Activated CD8-positive, alpha-beta memory T cell treated with anti-CD3 and anti-CD28 coated beads for 24 hours (primary cell): ENCODE data around the gene ROS1.

Experiments used
- DNase-seq: peaks from one replicate; pipeline ENCODE4 v3.0.0-alpha.2; 2020

The ROS1 gene

DNA sequence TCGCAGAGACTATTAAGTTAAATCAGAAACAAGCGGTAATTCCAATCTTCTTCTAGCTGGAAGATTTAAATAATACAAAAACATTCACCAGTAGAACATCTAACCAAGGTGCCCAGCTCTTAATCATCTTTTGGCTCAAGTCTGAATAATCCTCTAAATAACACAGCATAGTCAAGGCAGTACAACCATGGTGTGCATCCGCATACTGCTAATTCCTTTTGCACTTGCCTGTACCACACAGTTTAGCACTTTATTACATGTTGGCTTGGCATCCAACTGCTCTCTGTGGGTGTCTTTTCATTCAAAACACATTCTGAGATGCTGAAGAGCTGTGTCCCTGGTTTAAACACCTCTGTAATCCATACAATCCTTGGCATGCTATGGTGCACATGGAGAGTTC lies 118.1 kb downstream of the ROS1 start:
- no peak for DNase-seq

DNA sequence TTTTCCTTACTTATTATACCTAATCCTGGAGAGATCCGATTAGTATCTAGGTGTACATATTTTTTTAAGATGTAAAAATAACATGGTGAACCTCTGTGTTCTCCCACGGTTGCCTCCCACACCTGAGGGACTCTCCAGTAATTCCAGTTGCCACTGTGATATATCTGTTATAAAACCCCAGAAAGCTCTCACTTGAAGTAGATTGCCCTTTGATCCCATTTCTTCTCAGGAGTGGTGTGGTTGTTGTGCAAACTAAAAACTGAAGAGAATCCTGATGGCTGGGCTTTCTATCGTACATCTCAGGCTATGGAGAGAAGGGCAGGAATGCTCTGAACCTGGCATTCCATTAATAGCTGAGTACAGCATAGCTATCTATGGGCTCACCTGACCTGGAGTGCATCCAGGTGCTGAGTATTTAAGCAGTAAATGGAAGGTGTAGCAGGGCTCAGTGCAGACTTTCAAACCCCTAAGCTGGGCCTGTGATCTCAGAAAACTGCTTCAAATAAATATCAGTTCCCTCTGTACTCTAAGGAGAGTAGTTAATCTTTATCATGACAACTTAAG lies 119.4 kb downstream of the ROS1 start:
- DNase-seq: no peak

DNA sequence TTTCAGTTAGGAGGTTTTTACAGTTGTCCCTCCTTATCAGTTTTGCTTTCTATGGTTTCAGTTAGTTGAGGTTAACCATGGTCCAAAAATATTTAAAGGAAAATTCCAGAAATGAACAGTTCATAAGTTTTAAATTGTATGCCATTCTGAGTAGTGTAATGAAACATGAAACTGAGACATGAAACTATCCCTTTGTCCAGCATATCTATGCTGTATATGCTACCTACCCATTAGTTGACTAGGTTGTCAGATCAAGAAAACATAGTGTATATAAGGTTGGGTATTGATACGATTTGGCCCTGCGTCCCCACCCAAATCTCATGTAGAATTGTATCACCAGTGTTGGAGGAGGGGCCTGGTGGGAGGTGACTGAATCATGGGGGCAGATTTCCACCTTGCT lies 121.3 kb downstream of the ROS1 start:
- DNase-seq: no peak

DNA sequence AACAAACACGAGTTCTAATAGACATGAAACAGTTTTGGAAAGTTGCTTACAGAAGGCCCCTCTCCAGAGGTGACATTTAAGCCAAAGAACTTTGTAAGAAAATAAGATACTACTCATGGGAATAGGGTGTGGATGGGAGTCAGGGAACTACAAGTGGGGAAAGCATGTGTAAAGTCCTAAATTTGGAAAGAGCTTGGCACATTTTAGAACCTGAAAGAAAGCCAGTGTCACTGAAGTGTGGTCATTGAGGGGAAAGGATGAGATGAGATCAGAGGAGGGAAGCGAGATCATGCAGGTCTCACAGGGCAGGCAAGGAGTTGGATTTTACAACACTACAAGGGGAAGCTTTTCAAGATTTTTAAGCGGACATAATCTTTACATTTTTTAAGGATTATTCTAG lies 122.4 kb downstream of the ROS1 start:
- DNase-seq: no peak

DNA sequence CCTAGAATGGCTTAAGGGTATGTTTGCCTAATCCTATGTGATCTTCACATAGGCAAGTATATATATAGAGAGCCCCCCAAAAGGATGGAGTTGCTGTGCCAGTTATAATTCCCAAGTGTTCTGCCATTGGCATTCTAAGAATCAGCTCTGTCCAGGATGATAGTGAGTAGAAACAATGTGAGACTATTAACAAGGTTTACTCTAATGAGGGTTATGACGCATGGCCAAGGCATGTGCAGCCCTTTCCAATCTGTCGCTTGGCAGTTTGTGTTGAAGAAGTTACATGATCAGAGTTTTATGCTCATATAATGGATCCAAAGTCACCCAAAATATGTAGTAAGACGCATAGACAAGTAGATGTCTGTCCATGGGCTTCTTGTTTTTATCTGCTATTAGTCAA lies 126.8 kb downstream of the ROS1 start:
- no peak for DNase-seq

DNA sequence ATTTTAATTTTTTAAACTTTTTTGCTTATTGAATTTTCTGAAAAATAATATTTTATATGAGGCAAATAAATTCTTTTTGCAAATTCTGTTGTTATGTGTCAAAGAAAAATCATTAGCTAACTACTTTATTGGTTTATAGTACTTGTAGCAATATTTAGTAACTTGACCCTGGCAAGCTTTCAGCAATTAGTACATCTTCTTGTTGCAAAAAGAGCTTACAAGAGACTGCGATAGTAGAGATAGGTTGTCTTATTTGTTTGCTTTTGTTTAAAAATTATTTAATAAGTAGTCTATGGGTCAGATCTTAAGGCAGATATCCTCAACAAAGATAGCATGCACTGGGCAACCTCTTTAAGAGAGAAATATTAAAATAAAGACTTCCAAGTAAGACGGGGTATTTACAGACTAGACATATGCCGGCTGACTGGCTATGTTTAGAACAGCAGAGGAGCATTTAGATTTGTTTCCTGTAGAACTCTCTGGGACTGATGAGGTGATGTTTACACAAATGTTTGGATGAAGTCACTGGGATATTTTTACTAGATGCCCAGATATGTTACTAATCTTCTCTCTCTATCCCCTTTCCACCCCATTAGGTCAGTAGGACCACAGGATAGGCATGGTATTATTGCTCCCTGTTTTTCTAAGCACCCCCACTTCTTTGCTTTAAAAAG lies 135.4 kb downstream of the ROS1 start:
- DNase-seq: no peak

DNA sequence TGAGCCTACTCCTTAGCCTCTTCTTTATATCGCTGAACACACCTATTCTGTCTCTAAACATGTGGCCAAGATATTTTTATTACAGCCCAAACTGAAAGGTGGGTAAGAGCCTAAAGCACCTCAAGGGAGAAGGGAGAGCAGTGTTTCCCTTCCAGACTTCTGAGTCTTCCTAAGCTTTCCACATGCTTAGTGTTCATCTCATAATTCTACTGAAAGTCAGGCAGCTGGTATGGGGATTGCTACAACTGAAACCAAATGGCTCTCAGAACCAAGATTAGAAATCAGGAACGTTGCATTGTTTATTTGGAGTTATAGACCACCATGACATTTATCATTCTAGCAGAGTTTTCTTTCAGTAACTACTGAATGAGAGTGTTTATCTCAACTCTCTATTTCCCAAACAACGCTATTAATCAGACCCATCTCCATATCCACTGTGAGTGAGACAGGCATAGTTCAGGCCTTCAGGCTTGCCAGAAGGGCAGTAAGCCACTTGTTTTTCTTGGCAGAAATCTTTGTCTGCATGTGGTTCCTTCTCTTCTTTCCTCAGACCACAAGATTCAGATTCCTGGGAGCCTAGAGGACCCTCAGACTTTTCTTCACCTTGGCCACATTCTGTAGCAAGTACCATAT lies 137.5 kb downstream of the ROS1 start:
- no peak for DNase-seq

DNA sequence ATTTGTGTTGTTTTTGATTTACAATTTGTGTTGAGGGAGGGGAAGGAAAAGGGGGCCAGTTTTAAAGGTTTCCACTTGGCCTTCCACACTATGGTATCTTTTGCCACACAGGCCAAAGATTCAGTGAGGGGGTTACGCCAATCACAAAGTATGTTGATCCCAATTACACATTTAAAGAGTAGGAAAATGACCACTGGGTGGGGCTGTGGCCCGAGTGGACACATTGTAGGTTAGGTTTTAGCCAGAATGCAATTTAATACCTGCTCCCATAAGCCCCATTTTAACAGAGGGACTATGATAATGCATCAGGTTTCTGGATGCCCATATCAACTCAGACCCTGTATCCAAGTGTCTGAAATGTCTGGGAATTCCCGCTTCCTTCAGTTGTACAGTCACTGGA lies 144.8 kb downstream of the ROS1 start:
- no peak for DNase-seq

DNA sequence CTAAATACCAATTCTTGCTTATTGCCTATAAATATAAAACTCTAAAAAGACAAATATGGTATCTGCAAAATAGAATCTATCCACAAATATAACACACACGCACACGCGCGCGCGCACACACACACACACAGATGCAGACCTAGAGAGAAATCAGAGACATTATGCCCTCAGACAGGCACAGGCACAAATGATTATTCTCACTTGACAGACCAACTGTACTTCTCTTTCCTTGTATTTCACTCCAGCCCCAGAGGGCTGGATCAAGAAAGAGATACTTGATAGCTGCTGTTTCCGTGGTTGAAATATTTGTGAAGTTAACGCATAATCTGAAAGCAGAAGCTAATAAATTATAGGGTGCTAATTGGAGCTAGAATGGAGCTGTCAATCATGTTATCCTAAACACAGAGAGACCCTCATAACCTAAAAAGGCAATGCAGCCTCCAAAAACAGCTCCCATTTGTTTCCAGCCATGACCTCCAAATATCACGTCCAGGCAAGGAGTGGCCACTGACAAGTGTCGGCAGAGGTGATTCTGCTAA lies 148.9 kb downstream of the ROS1 start:
- DNase-seq: no peak

DNA sequence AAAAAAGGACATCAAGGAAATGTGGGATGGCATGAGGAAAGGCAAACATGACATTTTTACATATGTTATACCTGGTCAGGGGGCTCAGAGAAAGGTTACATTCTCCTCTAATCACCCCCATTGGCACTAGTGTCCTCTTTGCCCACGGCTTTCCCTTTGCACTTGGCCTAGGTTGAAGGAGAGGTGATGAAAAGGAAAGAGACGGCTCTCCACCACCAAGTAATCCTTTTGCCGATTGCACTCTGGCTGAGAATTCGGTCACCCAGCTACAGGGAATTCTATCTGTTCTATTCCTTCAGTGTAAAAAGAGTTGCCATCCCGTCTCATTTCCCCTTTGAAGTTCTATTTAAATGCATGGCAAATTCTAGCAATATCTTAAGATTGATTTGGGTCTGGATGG lies 150.0 kb downstream of the ROS1 start:
- DNase-seq: no peak

DNA sequence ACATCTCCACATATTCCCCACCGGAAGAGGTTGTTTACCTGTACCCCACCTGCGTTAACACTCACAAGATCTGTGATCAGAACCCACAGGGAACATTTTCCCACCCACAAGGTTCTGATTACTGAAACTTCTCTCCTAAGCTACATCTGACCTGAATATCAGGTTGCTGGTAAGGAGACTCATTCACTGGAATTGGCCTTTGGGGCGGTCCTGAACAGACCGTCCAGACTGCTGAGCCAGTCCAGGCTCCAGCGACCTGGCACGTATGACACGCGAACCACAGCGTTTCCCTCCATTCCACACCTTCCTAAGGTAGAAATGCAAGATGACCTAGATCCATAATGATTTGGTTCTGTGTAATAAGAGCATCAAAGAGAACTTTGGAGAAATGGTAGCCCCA lies 150.5 kb downstream of the ROS1 start:
- no peak for DNase-seq

DNA sequence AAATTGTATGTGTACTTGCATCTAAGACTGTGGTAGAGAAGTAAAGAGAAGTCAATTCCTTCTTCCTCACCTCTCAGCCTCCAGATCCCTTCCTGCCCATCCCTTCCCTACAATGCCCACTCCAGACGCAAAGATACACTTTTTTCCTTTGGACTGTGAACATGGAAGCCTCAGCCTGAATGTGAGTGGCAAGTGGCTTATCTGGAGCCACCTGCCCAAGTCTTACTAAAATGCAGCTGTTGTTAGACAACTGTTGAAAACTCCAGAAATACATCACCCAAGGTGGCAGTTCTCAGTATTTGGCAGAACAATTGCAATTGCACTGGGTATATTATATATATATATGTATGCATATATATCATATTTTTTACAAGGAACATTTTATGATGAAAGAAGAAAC lies 152.9 kb downstream of the ROS1 start:
- no peak for DNase-seq

DNA sequence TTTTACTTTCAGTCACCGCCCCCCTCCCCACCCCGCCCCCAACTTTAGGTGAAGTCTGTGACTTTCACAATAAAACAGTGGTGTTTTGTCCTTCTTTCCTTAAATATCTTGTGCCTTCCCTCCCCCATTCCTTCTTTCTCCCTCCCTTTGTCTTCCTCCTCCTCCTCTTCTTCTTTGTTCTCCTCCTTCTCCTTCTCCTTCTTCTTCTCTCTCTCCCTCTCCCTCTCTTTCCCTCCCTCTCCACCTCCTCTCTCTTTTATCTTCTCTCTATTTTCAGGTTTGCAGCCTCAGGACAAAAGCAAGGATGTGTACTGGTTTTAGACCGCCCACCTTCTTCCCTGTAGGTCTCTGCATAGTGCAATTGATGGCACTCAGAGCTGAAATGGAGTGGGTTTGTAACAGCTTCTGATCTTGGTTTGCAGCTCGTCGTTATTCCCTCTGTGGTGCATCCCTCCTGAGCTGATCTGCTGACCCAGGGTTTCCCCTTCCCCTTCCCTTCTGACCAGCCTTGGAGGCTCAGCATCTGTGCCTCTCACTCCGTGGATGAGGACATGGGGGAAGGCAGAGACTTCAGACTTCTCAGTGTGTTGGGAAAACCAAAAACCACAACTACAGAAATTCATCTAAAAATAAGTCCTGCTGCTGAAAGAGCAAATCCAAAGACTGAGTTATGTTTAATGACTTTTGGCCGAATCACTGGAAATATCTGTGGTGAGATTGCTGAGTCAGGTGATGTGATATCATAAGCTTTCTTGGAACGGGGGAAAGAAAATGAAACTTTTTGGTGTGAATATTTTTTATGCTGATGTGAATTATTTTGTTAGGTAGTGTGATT lies 153.5 kb downstream of the ROS1 start:
- no peak for DNase-seq

DNA sequence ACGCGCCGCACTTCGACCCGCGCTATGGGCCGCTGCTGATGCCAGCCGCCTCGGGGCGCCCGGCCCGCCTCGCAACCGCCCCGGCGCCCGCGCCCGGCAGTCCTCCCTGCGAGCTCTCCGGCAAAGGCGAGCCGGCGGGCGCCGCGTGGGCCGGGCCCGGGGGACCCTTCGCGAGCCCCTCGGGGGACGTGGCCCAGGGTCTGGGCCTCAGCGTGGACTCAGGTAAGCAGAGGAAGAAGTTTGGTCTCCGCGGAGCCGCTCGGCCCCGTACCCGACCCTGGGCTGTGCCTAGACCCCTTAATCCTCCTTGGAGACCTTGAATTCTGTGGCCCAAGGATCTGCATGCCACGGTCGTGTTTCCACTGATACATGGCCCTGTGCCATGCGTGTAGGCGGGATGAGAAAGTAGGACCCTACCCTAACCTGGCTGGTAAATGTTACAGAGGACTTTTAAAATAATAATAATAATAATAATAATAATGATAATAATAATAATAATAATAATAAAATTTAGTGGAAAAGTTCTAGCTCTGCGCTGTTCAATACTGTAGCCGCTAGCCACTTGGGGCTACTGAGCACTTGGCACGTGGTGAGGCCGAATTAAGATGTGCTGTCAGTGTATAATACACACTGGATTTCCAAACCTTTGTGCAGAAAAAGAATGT lies 154.8 kb downstream of the ROS1 start:
- DNase-seq: no peak

DNA sequence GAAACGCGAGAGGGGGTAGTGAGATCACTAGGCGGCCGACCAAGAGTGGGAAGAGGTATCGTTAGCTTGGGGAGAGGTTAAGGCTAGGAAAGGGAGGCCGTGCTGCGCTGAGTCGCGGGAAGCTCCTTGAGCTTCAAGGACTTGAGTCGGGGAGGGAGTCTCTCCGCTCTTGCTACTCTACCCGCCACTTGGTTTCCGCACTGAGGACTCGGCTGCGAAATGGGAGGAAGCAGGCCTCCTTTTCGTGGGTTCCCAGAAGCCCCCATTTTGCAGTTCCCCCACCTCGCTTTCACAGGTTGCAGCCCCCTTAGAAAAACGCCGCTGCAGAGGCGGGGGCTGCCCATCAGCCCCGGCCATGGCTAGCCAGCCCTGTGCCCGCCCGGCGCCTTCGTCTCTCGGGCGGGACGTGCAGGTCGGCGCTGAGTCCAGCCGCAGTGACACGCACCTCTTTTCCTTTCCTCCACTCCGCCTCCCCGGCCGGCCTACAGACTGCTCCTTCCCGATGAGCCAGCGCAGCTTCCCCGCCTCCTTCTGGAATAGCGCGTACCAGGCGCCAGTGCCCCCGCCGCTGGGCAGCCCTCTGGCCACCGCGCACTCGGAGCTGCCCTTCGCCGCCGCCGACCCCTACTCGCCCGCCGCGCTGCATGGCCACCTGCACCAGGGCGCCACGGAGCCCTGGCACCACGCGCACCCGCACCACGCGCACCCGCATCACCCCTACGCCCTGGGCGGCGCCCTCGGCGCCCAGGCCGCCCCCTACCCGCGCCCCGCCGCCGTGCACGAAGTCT lies 155.5 kb downstream of the ROS1 start:
- no peak for DNase-seq

DNA sequence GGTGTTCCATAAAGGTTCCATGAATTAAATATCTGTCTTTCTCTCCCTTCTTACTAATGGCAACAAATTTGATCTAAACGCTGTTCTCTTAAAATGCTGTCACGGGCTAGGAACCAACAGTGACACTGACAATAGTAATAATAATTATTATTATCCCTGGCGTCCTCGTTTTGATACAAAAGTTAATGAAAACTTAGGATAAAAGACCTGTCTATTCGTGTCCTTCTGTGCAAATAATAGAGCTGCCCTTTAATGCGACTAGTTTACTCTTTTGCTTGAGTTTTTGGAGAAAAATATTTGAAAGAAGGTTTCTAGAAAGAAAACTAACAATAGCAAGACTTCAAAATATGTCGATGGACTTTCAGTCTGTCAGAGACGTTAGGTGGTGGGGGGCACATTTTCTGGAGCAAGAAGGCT lies 156.1 kb downstream of the ROS1 start:
- no peak for DNase-seq

DNA sequence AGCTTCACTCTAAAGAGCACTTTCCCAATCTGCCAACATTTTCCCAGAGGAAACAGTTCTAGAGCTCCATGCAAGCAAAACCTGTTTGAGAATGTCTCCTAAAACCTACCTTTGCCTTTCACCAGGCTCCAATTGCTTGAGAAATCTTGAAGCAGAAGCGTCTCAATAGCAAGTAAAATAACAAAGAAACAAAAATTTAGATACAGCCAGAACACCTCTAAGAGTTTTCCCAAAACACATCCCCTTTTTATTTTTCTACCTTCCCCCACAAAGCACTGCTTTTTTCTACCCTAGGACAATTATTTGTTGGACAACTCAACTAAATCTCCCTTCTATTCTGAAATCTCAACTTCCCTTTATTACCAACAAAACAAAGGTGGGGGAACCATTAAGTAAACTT lies 156.8 kb downstream of the ROS1 start:
- DNase-seq: no peak

DNA sequence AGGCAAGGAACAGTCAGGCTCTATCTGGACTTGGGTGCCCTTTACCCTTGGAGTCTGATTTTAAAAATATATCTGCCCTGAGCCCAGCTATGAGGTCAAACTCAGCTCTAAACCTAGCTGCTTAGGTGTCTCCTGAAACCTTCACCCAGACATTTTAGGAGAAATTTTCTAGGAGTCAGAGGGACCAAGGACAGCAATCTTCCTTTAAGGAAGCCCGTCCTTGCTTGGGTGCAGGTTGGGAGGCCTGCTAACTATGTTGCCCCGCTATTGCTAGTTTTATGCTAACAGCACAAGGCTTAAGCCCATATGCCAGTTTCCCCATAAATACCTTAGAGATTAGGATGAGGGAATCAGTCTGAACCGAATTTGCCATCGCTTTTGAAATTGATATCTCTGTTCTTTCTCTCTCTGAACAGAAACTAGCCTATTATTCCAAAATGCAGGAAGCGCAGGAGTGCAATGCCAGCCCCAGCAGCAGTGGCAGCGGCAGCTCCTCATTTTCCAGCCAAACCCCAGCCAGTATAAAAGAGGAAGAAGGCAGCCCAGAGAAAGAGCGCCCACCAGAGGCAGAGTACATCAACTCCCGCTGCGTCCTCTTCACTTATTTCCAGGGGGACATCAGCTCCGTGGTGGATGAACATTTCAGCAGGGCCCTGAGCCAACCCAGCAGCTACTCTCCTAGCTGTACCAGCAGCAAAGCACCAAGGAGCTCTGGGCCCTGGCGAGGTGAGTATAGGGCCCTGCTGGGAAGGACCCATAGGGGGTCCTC lies 157.8 kb downstream of the ROS1 start:
- DNase-seq: no peak

DNA sequence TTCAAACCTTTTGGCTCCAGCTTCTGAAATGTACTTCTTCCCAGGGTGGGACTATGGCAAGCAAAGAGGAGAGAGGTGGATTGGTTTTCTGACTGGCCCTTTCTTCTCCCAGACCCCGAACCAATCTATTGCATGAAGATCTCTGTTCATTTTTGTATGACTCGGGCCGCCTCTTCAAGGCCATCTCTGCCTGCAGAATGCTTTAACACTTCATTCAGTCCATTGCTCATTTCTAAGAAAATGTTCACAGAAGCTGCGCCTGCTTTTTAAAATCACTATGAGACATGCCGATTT lies 158.7 kb downstream of the ROS1 start:
- no peak for DNase-seq

DNA sequence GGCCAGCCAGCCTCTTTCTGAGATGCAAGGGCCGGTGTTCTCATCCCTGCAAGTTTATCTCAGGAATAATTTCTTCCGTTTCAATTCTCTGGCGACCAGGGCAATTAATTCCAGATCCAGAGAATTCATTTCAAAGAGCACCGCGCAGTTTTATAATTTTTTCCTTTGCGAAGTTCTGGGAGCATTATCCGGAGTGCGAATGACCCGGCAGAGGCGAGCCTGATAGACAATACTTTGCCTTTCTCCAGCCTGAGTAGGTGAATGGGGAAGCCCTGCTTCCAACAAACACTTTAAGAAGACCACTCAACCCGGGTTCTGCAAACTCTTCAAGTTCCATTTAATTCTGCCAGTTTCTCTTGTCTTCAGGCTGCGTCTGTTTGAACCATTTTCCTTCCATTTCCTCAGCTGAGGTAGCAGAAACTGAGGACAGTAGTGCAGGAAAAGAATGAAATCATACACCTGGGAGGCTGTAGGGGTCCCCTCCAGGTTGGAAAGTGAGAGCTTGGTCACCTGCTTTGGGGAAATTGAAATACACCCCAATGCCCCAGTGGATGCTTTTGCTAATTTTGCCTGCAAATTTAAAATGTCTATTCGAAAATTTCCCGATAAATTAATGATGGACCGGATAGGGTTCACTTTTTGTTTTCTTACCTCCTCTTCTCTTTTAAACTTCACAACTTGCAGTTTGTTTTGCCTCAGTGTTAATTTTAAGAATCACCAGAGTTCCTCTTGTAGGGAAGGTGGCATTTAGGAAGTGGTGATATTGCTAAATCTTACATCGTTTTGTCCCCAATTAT lies 159.3 kb downstream of the ROS1 start:
- DNase-seq: no peak
